Caco-2 (cell line): ENCODE measurements around the gene HCST. TPM values are rescaled to one million over a fixed set of nuclear protein-coding genes. Genes with fewer than 3 reads are reported as not detected.
A peak's percentile ranks its signal among the peaks of the same experiment; 100 is the strongest.

ENCODE experiments used
- Bru-seq: library from RNA; stranded (reverse); fragments of 400-500 nt; gene quantifications from one replicate; lab custom pipeline; 2021; lab: Mats Ljungman, UMichigan
- BruChase-seq, 2 experiments: library from RNA; stranded (reverse); fragments of 400-500 nt; gene quantifications; one replicate each; lab custom pipeline; 2021; lab: Mats Ljungman, UMichigan
- BruUV-seq: library from RNA; stranded (reverse); fragments of 400-500 nt; replicated peaks from 2 replicates; lab custom pipeline; 2021; lab: Mats Ljungman, UMichigan
- CTCF ChIA-PET: fragments of 300-600 bp; sonication (Branson Sonifier 250); formaldehyde crosslinking; loops from one replicate; lab custom pipeline; 2022; ENCODE audit warnings: antibody characterized with exemption; lab: Charles Lee
- POLR2A ChIA-PET: fragments of 300-600 bp; sonication (Branson Sonifier 250); formaldehyde crosslinking; loops from one replicate; lab custom pipeline; 2022; ENCODE audit warnings: antibody characterized with exemption; lab: Charles Lee
- DNase-seq, 2 experiments: peaks; one replicate each; pipeline versions ENCODE4 v3.0.0 to v3.0.0-alpha.2; 2020 to 2022
- H3K27me3 ChIP-seq: replicated peaks from 2 replicates; pipeline ENCODE4 v1.6.0; 2011; ENCODE audit warnings: low read length; ENCODE audit not compliant: control insufficient read depth, insufficient read depth
- H3K36me3 ChIP-seq: 2 replicates; pipeline ENCODE4 v1.5.1; 2011; ENCODE audit warnings: low read length; ENCODE audit not compliant: control insufficient read depth, insufficient read depth
- H3K4me1 ChIP-seq: fragments of 250-450 bp; sonication (Bioruptor Pico); 2 replicates; pipeline ENCODE4 v1.5.1; 2020; ENCODE audit warnings: mild to moderate bottlenecking
- H3K4me3 ChIP-seq: 2 replicates; pipeline ENCODE4 v1.5.1; 2011; ENCODE audit warnings: low read depth, mild to moderate bottlenecking, control low read depth, low read length
- H3K9me3 ChIP-seq: fragments of 250-450 bp; sonication (Bioruptor Pico); 2 replicates; pipeline ENCODE4 v1.5.1; 2020; ENCODE audit warnings: mild to moderate bottlenecking, moderate library complexity
- H3K27ac Mint-ChIP-seq: one replicate; pipeline ENCODE4 v1.8.0; 2022; ENCODE audit warnings: mixed read lengths; ENCODE audit not compliant: unreplicated experiment
- H3K27me3 Mint-ChIP-seq: one replicate; pipeline ENCODE4 v1.8.0; 2022; ENCODE audit warnings: mixed read lengths; ENCODE audit not compliant: insufficient read depth, unreplicated experiment
- H3K36me3 Mint-ChIP-seq: one replicate; pipeline ENCODE4 v1.8.0; 2022; ENCODE audit warnings: mild to moderate bottlenecking, mixed read lengths; ENCODE audit not compliant: insufficient read depth, unreplicated experiment
- H3K4me1 Mint-ChIP-seq: one replicate; pipeline ENCODE4 v1.8.0; 2022; ENCODE audit warnings: low read depth, mixed read lengths; ENCODE audit not compliant: unreplicated experiment
- H3K4me3 Mint-ChIP-seq: one replicate; pipeline ENCODE4 v1.8.0; 2022; ENCODE audit warnings: mild to moderate bottlenecking, moderate library complexity, mixed read lengths; ENCODE audit not compliant: unreplicated experiment
- H3K9me3 Mint-ChIP-seq: one replicate; pipeline ENCODE4 v1.8.0; 2022; ENCODE audit warnings: mixed read lengths; ENCODE audit not compliant: unreplicated experiment
- intact Hi-C: fragments of 100-400 bp; cut with micrococcal nuclease; formaldehyde crosslinking; loops from one replicate; pipeline ENCODE4 v1.10.0; 2022; ENCODE audit not compliant: unreplicated experiment
- long read RNA-seq: library from polyadenylated mRNA; stranded (forward); transcript quantifications from one replicate; pipeline ENCODE4 v2.0.0, GENCODE V29; 2022
- total RNA-seq: library from RNA; stranded (reverse); gene quantifications from 2 replicates; pipeline ENCODE4 v1.2.3, GENCODE V29; 2022
- TF ChIP-seq, protein P1 (sequence below), 2 experiments: fragments of 200-600 bp in 1 of 2; IDR thresholded peaks; 1 replicate in 1 of 2; 2 replicates in 1 of 2; pipeline versions ENCODE4 v1.5.1 to v1.8.0; 2011 to 2022; ENCODE audit warnings: antibody characterized with exemption in 1 of 2, control low read depth in 1 of 2, inconsistent platforms in 1 of 2, low read depth in 1 of 2, low read length in 1 of 2, mild to moderate bottlenecking in 1 of 2, moderate library complexity in 1 of 2; ENCODE audit not compliant: insufficient read depth in 1 of 2, severe bottlenecking in 1 of 2, unreplicated experiment in 1 of 2

Gene HCST, protein sequence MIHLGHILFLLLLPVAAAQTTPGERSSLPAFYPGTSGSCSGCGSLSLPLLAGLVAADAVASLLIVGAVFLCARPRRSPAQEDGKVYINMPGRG
- total RNA-seq: not detected in 2 replicates
- Bru-seq, nascent RNA: not detected
- percentile 29 among the genes with signal in this experiment for BruChase-seq, experiment 1, labeled RNA remaining after a 2-hour chase
- percentile 24 among the genes with signal in this experiment for BruChase-seq, experiment 2, labeled RNA remaining after a 6-hour chase
- long read RNA-seq: 0 reads

DNA sequence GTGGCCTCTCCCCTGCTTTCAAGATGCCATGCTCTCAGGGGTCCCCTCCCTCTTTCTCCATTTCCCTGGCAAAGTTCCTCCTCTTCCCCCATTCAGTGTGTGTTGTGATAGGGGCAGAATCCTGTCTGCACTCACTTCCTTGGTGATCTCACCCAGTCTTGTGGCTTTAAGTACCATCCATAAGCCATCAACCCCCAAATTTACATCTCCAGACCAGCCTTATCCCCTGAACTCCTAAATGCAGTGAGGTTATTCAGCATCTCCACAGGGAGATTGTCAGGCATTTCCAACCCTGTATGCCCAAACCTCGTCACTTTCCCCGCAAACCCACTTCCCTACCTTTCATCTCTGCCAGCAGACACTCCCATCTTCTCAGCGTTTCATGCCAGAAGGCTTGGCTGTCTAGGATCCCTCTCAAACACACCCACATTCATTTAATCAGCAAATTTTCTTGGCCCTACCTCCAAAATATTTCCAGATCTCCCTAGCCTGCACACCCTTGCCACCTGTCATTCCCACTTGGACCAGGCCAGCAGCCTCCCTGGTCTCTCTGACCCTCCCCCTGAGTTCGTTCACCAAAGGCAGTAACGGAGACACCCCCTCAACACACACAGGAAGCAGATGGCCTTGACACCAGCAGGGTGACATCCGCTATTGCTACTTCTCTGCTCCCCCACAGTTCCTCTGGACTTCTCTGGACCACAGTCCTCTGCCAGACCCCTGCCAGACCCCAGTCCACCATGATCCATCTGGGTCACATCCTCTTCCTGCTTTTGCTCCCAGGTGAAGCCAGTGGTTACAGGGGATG lies at the start of gene HCST:
Gene HCST (plus strand): TSS at position 676 of the 808 bp plus-strand sequence. CDS start 65 bp downstream, at position 741.
- ChIA-PET POLR2A (no interaction called here), CTCF (no interaction called here)

DNA sequence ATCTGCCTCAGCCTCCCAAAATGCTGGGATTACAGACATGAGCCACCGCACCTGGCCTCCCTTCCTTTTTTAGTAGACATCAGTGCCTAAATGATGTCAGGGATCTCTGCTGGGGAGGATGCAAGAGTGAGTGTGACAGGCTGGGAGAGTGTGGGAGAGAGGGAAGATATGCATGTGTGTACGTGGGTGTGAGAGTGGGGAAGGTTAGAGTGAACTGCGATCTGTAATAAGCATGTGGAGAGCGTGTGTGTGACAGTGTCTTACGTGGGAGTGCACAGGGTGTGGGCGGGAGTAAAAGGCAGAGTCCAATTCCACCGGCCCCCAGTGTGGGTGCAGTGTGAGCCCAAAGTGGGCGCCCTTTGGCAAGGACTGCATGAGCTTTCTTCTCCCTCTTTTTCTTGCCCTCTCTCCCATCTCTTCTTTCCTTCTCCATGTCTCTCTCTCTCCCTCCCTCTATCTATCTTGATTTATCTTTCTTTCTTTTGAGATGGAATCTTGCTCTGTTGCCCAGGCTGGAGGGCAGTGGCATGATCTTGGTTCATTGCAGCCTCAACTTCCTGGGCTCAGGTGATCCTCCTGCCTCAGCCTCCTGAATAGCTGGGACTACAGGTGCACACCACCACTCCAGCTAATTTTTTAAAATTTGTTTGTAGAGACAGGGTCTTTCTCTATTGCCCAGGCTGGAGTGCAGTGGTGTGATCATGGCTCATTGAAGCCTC lies 49.1 kb upstream of the HCST start:
- Mint-ChIP-seq H3K9me3 (no peaks in the 10 kb centered on the region), H3K27me3 (peaks cover 24% of the 10 kb centered on the region), H3K27ac (no peak overlapping the region), H3K4me1 (peaks cover 7% of the 10 kb centered on the region), H3K36me3 (peaks cover 4% of the 10 kb centered on the region), H3K4me3 (no peak overlapping the region)
- TF ChIP-seq, protein P1, sequence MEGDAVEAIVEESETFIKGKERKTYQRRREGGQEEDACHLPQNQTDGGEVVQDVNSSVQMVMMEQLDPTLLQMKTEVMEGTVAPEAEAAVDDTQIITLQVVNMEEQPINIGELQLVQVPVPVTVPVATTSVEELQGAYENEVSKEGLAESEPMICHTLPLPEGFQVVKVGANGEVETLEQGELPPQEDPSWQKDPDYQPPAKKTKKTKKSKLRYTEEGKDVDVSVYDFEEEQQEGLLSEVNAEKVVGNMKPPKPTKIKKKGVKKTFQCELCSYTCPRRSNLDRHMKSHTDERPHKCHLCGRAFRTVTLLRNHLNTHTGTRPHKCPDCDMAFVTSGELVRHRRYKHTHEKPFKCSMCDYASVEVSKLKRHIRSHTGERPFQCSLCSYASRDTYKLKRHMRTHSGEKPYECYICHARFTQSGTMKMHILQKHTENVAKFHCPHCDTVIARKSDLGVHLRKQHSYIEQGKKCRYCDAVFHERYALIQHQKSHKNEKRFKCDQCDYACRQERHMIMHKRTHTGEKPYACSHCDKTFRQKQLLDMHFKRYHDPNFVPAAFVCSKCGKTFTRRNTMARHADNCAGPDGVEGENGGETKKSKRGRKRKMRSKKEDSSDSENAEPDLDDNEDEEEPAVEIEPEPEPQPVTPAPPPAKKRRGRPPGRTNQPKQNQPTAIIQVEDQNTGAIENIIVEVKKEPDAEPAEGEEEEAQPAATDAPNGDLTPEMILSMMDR (IDR thresholded peaks at IDR 0.05; ENCODE audit: insufficient read depth in 1 of 2, low read depth in 1 of 2, low read length in 1 of 2, severe bottlenecking in 1 of 2, unreplicated experiment in 1 of 2): no peak
- H3K4me1 ChIP-seq: 0 out of 2 replicates have a peak, but pooled peaks cover 7% of the 10 kb centered on the region
- H3K9me3 ChIP-seq: no peaks in the 10 kb centered on the region
- H3K27me3 ChIP-seq: no peaks in the 10 kb centered on the region; the same call in 1 of the 2 replicates
- H3K4me3 ChIP-seq: no peak overlapping the region
- DNase-seq: no peak
- BruUV-seq: no TSS peak
- intact Hi-C loops: no loop called here
- H3K36me3 ChIP-seq: no peaks in the 10 kb centered on the region
- ChIA-PET CTCF (interaction anchor here (0.6 kb wide), 1 partner anchor 156 kb away, joined by 3 read pairs; no protein-coding TSS in a partner anchor), POLR2A (no interaction called here)

More for the DNA sequence above, at the start of gene HCST:
- peaks cover 6% of the 10 kb centered on the region for H3K36me3 Mint-ChIP-seq
- peaks cover 5% of the 10 kb centered on the region for H3K27me3 Mint-ChIP-seq
- TF ChIP-seq, protein P1 (IDR thresholded peaks at IDR 0.05; ENCODE audit: insufficient read depth in 1 of 2, low read depth in 1 of 2, low read length in 1 of 2, severe bottlenecking in 1 of 2, unreplicated experiment in 1 of 2): no peak
- intact Hi-C loops: no loop called here
- peak within 1 kb of the TSS; percentile 83 for H3K4me3 Mint-ChIP-seq
- H3K9me3 ChIP-seq: no peaks in the 10 kb centered on the region
- H3K9me3 Mint-ChIP-seq: no peaks in the 10 kb centered on the region
- no peak for DNase-seq
- no peaks in the 10 kb centered on the region for H3K36me3 ChIP-seq
- H3K27ac Mint-ChIP-seq: peak within 1 kb of the TSS; percentile 58
- H3K4me3 ChIP-seq: peak within 1 kb of the TSS; percentile 36
- no TSS peak for BruUV-seq
- no peaks in the 10 kb centered on the region for H3K27me3 ChIP-seq
- peaks cover 7% of the 10 kb centered on the region for H3K4me1 Mint-ChIP-seq
- H3K4me1 ChIP-seq: 0 out of 2 replicates have a peak, but pooled peaks cover 7% of the 10 kb centered on the region
